Neural cell (in vitro differentiated cells): Measurements from ENCODE around the gene ALX4.

Experiments
- CTCF ChIP-seq: fragments of 450-650 bp; IDR thresholded peaks from 2 replicates; pipeline ENCODE4 v1.5.1; 2014; ENCODE audit warnings: antibody characterized with exemption, mild to moderate bottlenecking, moderate library complexity; ENCODE audit not compliant: poor library complexity, severe bottlenecking
- EP300 ChIP-seq: fragments of 450-650 bp; conservative IDR thresholded peaks from 2 replicates; pipeline ENCODE4 v1.6.1; 2014; ENCODE audit warnings: antibody characterized with exemption, mild to moderate bottlenecking, moderate library complexity; ENCODE audit not compliant: poor library complexity, severe bottlenecking
- EZH2 ChIP-seq: fragments of 200-600, 300-800 bp; shearing (Covaris generic), sonication (generic); IDR thresholded peaks from 2 replicates; pipeline ENCODE4 v1.6.1; 2014; ENCODE audit warnings: antibody characterized with exemption, low read length, borderline replicate concordance, mild to moderate bottlenecking; ENCODE audit not compliant: insufficient read depth, poor library complexity, severe bottlenecking
- POLR2AphosphoS5 ChIP-seq: IDR thresholded peaks from 2 replicates; pipeline ENCODE4 v1.6.1; 2012
- RAD21 ChIP-seq: fragments of 450-650 bp; conservative IDR thresholded peaks from 2 replicates; pipeline ENCODE4 v1.6.1; 2014; ENCODE audit warnings: antibody characterized with exemption, mild to moderate bottlenecking, moderate library complexity
- REST ChIP-seq: IDR thresholded peaks from 2 replicates; pipeline ENCODE4 v1.6.1; 2012; ENCODE audit warnings: borderline replicate concordance
- SMC3 ChIP-seq: fragments of 450-650 bp; conservative IDR thresholded peaks from 2 replicates; pipeline ENCODE4 v1.6.1; 2014; ENCODE audit warnings: antibody characterized with exemption, mild to moderate bottlenecking, moderate library complexity; ENCODE audit not compliant: poor library complexity
- TAF1 ChIP-seq: IDR thresholded peaks from 2 replicates; pipeline ENCODE4 v1.6.1; 2012; ENCODE audit warnings: low read depth

- TF ChIP-seq EZH2 (no peak), CTCF (no peak), POLR2AphosphoS5 (no peak), SMC3 (no peak), EP300 (no peak), TAF1 (no peak), REST (no peak), RAD21 (no peak)
Observed at GRCh38 chr11:44279483-44279882, 30.5 kb downstream of the ALX4 start.
